GM12891 (cell line): Measurements from ENCODE around the gene LGI1.
A peak's percentile ranks its signal among the peaks of the same experiment; 100 is the strongest.

Experiments
- PAX5 ChIP-seq: IDR thresholded peaks from 2 replicates; pipeline ENCODE4 v1.6.1; 2011; ENCODE audit warnings: low read length, moderate library complexity, mild to moderate bottlenecking; ENCODE audit not compliant: insufficient read depth, severe bottlenecking
- POLR2A ChIP-seq: IDR thresholded peaks from 2 replicates; pipeline ENCODE4 v1.6.1; 2011; ENCODE audit warnings: low read depth, low read length, control low read depth
- POLR2AphosphoS5 ChIP-seq: IDR thresholded peaks from 2 replicates; pipeline ENCODE4 v1.6.1; 2011; ENCODE audit warnings: low read depth, low read length, control low read depth
- POU2F2 ChIP-seq: IDR thresholded peaks from 2 replicates; pipeline ENCODE4 v1.6.1; 2011; ENCODE audit warnings: low read depth, mild to moderate bottlenecking, control low read depth, low read length, moderate library complexity
- SPI1 ChIP-seq: IDR thresholded peaks from 2 replicates; pipeline ENCODE4 v1.6.1; 2011; ENCODE audit warnings: low read depth, low read length, control low read depth
- TAF1 ChIP-seq: IDR thresholded peaks from 2 replicates; pipeline ENCODE4 v1.6.1; 2011; ENCODE audit warnings: low read depth, low read length, control low read depth

DNA sequence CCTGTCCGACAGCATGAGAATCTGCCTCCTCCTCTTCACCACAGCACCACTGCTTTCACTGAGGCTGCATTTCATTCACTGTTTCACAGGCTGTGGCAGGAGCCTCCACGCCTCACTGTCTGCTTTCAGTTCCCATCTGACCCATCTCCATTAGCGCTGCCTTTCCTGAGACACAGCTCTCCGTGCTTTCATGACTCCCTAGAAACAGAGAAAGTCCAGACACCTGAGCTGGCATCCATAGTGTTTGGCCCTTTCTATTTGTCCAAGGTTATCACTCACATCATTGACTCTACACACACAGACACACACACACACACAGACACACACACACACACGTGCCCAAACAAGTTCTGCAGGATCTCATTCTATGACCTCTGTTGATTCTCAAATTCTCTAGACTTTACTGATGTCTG is 5.2 kb downstream of the LGI1 start:
- TF ChIP-seq POLR2A (no peak), POLR2AphosphoS5 (no peak), SPI1 (peak; percentile 71), TAF1 (no peak), PAX5 (no peak), POU2F2 (no peak)
